ENCODE results near the gene HIVEP2.

Gene HIVEP2

DNA sequence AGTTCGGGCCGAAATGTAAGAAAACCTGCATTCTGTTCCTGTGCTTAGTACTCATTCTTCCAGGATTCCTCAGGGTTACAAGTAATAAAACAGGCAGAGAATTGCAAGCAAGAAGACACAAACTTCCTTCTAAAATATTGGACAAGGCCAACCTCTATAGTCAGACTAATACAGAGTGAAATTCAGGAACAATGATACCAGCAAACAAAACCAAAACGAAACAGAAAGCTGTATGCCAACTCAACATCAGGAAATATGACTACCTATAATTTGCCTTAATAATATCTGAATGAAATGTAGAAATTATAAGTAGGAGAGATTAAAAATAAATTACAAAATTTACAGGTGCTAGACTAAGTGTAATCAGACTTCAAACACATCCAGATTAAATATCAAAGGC is 238.8 kb downstream of the HIVEP2 start:
- no peak for DNase-seq (ENCODE audit: low read depth, low spot score)

DNA sequence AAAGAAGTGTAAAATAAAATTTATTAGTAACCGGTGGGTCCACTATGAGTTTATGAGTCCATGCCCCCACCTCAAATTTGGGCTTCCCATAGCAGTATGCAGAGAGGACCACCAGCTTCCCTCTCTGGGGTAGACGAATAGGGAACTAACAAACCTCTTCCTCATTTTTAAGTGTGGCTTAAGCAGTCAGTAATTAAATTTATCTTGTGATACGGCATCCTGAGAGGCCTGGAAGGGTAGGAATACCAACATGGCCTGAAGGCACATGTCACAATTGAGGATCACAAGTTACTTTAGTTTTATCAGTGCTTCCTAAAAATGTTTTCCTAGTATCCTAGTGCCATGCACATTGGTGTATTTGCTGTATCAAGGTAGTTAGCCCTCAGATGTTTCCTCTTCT is 239.9 kb downstream of the HIVEP2 start:
- no peak for DNase-seq (ENCODE audit: low read depth, low spot score)

DNA sequence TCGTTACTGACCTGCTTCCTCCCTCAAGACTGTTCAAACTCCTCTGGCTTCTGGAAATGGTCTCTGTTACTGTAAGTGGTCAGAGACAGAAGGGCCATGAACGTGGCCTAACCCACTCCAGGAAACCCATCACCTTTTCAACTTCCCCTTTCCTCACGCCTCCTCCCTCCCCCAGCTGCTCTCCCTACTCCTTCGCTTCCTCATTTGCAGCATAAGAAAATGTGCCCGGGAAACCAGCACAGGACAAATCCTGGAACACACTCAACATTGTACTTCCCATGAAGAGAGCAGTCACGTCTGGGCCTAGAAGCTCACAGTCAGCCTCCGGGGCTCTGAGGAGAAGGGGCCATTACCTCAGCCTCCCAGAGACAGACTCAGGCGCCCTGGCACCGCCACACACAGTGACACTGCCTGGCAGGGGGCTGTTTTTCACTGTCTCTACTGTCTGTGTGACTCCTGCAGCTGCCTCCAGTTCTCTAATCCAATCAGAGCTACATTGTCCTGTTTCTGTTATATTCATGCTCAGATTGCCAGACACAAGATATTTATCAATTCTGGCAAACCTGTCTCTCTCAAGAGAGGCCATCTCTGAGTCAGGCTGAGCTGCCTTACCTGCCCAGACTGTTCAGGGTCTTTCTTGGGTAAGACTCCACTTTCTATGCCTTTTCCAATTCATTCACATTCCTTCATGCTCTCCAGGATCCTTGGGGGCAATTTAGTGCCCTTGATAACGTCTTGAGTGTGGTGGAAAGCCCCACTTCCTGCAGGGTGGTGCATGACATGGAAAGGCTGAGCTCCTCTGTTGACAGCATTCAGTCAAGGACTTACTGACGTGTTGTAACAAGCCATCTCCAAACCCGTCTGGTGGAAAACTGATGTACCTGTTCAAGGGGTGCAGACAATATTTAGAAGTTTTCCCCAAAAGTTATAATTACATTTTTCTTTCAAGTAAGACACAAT is 242.2 kb downstream of the HIVEP2 start:
- no peak for DNase-seq (ENCODE audit: low read depth, low spot score)

All from brain pericyte (primary cell).